Activated T-helper 2 cell treated with anti-CD3 and anti-CD28 coated beads, Interferon-gamma antibody, Interleukin-2, Interleukin-4, amounts not matched to agents 10 μg/mL and 5 μg/mL and 100 μg/mL, durations not matched to agents 14 hours and 24 hours and 36 hours (primary cell): ENCODE measurements around the gene CFAP299. TPM values are rescaled to one million over a fixed set of nuclear protein-coding genes. Genes with fewer than 3 reads are reported as not detected.

Experiments used
- DNase-seq: peaks from one replicate; pipeline ENCODE4 v3.0.0; 2021; ENCODE audit warnings: low spot score
- H3K27ac Mint-ChIP-seq: one replicate; pipeline ENCODE4 v1.8.0; 2021; ENCODE audit warnings: mixed read lengths
- H3K27me3 Mint-ChIP-seq: one replicate; pipeline ENCODE4 v1.8.0; 2021; ENCODE audit warnings: low read depth, mixed read lengths
- H3K36me3 Mint-ChIP-seq: one replicate; pipeline ENCODE4 v1.8.0; 2021; ENCODE audit warnings: low read depth, mixed read lengths
- H3K4me1 Mint-ChIP-seq: one replicate; pipeline ENCODE4 v1.8.0; 2021; ENCODE audit warnings: low read depth, mixed read lengths
- H3K4me3 Mint-ChIP-seq: one replicate; pipeline ENCODE4 v1.8.0; 2021; ENCODE audit warnings: low read depth, mild to moderate bottlenecking, moderate library complexity, mixed read lengths
- H3K9me3 Mint-ChIP-seq: one replicate; pipeline ENCODE4 v1.8.0; 2021; ENCODE audit warnings: mixed read lengths
- intact Hi-C: fragments of 100-400 bp; cut with micrococcal nuclease; formaldehyde crosslinking; loops from one replicate; pipeline ENCODE4 v1.15.1; 2023
- total RNA-seq: library from RNA; stranded (reverse); gene quantifications from 2 replicates; pipeline ENCODE4 v1.2.3, GENCODE V29; 2022

CFAP299 gene
- total RNA-seq, 1 donor from 2014 or later = not detected

DNA sequence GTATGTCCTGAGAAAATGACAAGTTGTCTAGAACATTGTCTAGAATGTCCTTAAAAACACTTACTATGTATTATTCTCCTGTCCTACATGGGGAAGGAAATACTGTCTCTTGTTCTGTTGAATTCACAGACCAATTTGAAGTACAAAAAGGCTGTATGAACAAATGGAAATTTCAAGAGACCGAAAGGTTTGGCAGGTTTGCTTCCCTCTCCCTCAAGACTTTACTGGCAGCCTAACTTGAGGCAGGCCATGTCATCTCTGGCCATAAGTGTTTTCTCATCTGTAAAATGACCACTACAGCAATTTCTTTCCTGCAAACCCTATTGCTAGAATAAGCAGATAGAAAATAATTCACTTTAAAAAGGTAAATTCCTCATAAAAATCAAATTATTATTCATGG, 503.8 kb downstream of the CFAP299 start:
- H3K36me3 Mint-ChIP-seq = no peaks in the 10 kb centered on the region
- no peak for DNase-seq
- intact Hi-C loops = no loop called here
- no peaks in the 10 kb centered on the region for H3K27me3 Mint-ChIP-seq
- H3K4me1 Mint-ChIP-seq = no peaks in the 10 kb centered on the region
- no peak overlapping the region for H3K4me3 Mint-ChIP-seq
- no peaks in the 10 kb centered on the region for H3K9me3 Mint-ChIP-seq
- H3K27ac Mint-ChIP-seq = no peak overlapping the region

DNA sequence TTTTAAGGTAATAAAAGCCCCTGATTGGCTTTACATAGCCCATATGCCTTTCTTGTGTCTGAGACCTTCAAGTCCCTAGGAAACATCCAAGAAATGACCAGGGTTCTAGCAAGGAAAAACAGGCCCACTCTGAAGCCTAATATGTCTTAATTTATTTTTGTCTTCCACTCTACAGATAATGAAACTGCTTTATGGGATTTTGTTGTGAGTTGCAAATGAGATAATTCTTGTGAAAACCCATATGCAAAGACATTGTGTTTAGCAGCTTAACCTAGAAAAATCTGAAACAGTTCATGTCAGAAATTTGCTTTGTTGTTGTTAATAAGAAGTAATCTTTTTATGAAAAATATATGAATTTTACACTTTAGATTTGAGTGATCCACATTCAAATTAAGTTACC, 504.3 kb downstream of the CFAP299 start:
- no peak for DNase-seq
- H3K27me3 Mint-ChIP-seq = no peaks in the 10 kb centered on the region
- H3K36me3 Mint-ChIP-seq = no peaks in the 10 kb centered on the region
- no peak overlapping the region for H3K27ac Mint-ChIP-seq
- no peaks in the 10 kb centered on the region for H3K4me1 Mint-ChIP-seq
- no peak overlapping the region for H3K4me3 Mint-ChIP-seq
- intact Hi-C loops = no loop called here
- no peaks in the 10 kb centered on the region for H3K9me3 Mint-ChIP-seq

GRCh38 chr4:80840396-80840795, 504.9 kb downstream of the CFAP299 start:
- no peak overlapping the region for H3K4me3 Mint-ChIP-seq
- no peak for DNase-seq
- no peaks in the 10 kb centered on the region for H3K4me1 Mint-ChIP-seq
- no peaks in the 10 kb centered on the region for H3K36me3 Mint-ChIP-seq
- H3K27me3 Mint-ChIP-seq = no peaks in the 10 kb centered on the region
- no peak overlapping the region for H3K27ac Mint-ChIP-seq
- intact Hi-C loops = no loop called here
- H3K9me3 Mint-ChIP-seq = no peaks in the 10 kb centered on the region

- Mint-ChIP-seq H3K4me3 (no peak overlapping the region), H3K27ac (no peak overlapping the region), H3K27me3 (no peaks in the 10 kb centered on the region), H3K9me3 (no peaks in the 10 kb centered on the region), H3K4me1 (no peaks in the 10 kb centered on the region), H3K36me3 (no peaks in the 10 kb centered on the region)
- DNase-seq = no peak
- intact Hi-C loops = no loop called here
Observed at GRCh38 chr4:80841587-80842281, 506.2 kb downstream of the CFAP299 start.

DNA sequence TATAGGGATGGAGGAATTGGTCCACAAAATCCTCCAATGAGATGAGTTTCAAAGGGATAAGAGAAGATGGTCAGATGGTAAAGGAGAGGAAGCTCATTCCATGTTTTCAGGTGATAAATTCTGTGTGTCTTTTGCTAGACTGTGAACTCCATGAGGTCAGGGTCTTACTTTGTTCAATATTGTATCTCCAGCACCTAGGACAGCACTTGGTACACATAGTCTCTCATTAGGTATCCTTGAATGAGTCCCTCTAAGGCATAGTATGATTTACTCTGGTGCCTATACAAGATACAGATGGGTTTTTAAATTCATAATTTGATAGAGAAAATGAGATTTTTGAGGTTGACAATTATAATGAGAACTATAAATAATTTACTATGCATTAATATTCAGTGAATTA, 510.7 kb downstream of the CFAP299 start:
- intact Hi-C loops = no loop called here
- no peaks in the 10 kb centered on the region for H3K27me3 Mint-ChIP-seq
- no peak overlapping the region for H3K4me3 Mint-ChIP-seq
- H3K36me3 Mint-ChIP-seq = no peaks in the 10 kb centered on the region
- no peaks in the 10 kb centered on the region for H3K4me1 Mint-ChIP-seq
- no peak overlapping the region for H3K27ac Mint-ChIP-seq
- H3K9me3 Mint-ChIP-seq = no peaks in the 10 kb centered on the region
- no peak for DNase-seq

DNA sequence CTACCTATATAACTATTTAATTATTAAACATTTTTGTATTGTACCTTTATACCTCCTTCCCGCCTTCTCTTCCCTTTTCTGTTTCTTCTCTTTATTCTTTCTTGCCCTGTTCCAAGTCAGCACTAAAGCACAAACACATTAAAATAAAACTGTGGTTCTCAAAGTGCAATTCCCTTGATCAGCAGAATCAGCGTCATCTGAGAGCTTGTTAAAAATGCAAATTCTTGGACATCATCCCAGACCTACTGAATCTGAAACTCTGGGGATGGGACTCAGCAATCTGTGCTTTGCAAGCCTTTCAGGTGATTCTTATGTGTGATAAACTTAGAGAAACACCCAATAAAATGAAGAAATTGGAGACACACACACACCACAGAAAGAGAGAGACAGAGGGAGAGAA, 516.5 kb downstream of the CFAP299 start:
- DNase-seq = no peak
- intact Hi-C loops = no loop called here
- Mint-ChIP-seq H3K27ac (no peak overlapping the region), H3K36me3 (no peaks in the 10 kb centered on the region), H3K27me3 (no peaks in the 10 kb centered on the region), H3K9me3 (no peaks in the 10 kb centered on the region), H3K4me1 (no peaks in the 10 kb centered on the region), H3K4me3 (no peak overlapping the region)

GRCh38 chr4:80873571-80873970, 538.0 kb downstream of the CFAP299 start:
- H3K36me3 Mint-ChIP-seq = no peaks in the 10 kb centered on the region
- no peaks in the 10 kb centered on the region for H3K27me3 Mint-ChIP-seq
- H3K9me3 Mint-ChIP-seq = no peaks in the 10 kb centered on the region

DNA sequence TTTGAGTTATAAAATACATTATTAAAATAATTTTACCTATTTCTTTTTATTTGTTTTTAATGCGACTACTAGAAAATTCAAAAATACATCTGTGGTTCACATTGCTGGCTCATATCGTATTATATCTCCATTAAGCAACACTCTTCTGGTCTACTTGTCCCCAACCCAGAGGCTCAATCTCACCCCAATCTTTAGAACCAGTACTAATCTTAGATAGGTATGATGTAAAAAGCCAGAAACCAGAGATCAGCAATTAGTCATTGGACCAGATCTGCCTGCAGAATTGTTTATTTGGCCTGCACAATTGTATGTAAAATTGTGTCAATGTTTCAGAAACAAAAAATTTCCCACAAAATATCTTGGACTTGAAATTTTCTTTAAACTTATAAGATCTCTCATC, 539.4 kb downstream of the CFAP299 start:
- Mint-ChIP-seq H3K27ac (no peak overlapping the region), H3K36me3 (no peaks in the 10 kb centered on the region), H3K4me3 (no peak overlapping the region), H3K4me1 (no peaks in the 10 kb centered on the region), H3K9me3 (no peaks in the 10 kb centered on the region), H3K27me3 (no peaks in the 10 kb centered on the region)
- intact Hi-C loops = no loop called here
- no peak for DNase-seq

More at GRCh38 chr4:80873571-80873970, 538.0 kb downstream of the CFAP299 start:
- no peaks in the 10 kb centered on the region for H3K4me1 Mint-ChIP-seq
- H3K27ac Mint-ChIP-seq = no peak overlapping the region
- no peak overlapping the region for H3K4me3 Mint-ChIP-seq
- no peak for DNase-seq
- intact Hi-C loops = no loop called here

DNA sequence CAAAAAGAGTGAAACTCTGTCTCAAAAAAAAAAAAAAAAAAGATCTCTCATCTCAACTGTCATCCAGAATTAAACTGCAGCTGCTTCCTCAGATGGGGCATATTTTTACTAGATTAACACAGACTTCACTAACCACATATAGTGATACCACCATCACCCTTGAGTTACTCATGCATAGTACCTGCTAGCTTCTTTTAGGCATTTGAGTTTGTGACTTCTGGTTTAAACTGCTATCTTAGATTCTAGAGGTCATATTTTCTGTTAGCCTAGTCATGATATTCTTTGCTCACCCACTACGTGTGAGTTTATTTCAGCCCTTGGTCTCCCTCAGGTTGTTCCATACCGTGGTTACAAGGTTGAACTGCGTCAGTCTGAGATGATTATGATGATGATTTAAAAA, 540.1 kb downstream of the CFAP299 start:
- H3K4me1 Mint-ChIP-seq = no peaks in the 10 kb centered on the region
- H3K9me3 Mint-ChIP-seq = no peaks in the 10 kb centered on the region
- no peaks in the 10 kb centered on the region for H3K36me3 Mint-ChIP-seq
- H3K27me3 Mint-ChIP-seq = no peaks in the 10 kb centered on the region
- no peak overlapping the region for H3K4me3 Mint-ChIP-seq
- intact Hi-C loops = no loop called here
- no peak for DNase-seq
- H3K27ac Mint-ChIP-seq = no peak overlapping the region

DNA sequence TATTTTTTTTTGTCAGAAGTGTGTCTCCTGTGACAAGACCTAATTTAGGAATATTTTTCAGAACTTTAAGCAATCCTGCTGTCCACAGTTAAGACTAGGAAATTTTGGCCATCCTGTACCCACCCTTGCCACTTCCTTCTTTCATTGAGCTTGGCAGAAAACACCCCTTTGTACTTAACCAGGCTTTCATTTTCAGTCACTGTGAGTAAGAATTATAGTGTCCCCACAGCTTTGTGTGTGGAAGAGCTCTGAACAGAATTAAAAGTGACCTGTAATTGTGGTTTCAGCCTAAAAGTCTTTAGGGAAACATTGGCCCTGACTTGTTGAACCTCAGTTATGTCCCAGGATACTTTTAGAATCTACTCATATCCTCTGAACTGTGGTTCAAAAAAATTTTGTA, 541.3 kb downstream of the CFAP299 start:
- DNase-seq = no peak
- Mint-ChIP-seq H3K27me3 (no peaks in the 10 kb centered on the region), H3K4me3 (no peak overlapping the region), H3K4me1 (no peaks in the 10 kb centered on the region), H3K27ac (no peak overlapping the region), H3K36me3 (no peaks in the 10 kb centered on the region), H3K9me3 (no peaks in the 10 kb centered on the region)
- intact Hi-C loops = no loop called here

DNA sequence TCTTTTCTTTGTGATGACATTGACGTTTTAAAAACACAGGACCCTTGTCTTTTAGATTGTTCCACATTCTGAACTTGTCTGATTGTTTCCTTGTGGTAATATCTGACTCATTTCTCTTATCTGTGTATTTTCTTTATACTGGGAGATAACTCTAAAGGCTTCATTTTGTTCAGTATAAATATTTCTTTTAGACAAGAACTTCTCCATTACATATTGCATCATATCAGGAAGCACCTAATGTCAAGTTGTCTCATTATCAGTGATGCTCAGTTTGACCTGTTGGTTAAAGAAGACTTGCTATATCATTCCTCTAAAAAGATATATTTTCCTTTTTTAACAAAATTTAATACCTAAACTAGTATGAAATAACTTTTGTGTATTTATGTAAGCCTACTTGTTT, 542.7 kb downstream of the CFAP299 start:
- Mint-ChIP-seq H3K9me3 (no peaks in the 10 kb centered on the region), H3K36me3 (no peaks in the 10 kb centered on the region), H3K4me3 (no peak overlapping the region), H3K4me1 (no peaks in the 10 kb centered on the region), H3K27ac (no peak overlapping the region), H3K27me3 (no peaks in the 10 kb centered on the region)
- DNase-seq = no peak
- intact Hi-C loops = no loop called here

GRCh38 chr4:80897537-80898303, 562.2 kb downstream of the CFAP299 start:
- Mint-ChIP-seq H3K27me3 (no peaks in the 10 kb centered on the region), H3K4me1 (no peaks in the 10 kb centered on the region), H3K4me3 (no peak overlapping the region), H3K36me3 (no peaks in the 10 kb centered on the region), H3K9me3 (no peaks in the 10 kb centered on the region), H3K27ac (no peak overlapping the region)
- intact Hi-C loops = no loop called here
- DNase-seq = no peak

- intact Hi-C loops = no loop called here
- Mint-ChIP-seq H3K9me3 (no peaks in the 10 kb centered on the region), H3K36me3 (no peaks in the 10 kb centered on the region), H3K27ac (no peak overlapping the region), H3K4me1 (no peaks in the 10 kb centered on the region), H3K4me3 (no peak overlapping the region), H3K27me3 (no peaks in the 10 kb centered on the region)
- DNase-seq = no peak
Observed at GRCh38 chr4:80900908-80901307, 565.4 kb downstream of the CFAP299 start.
